ENCODE measurements around the gene SIX5.
"Not testable (repeated sequence)": the region's sequence is repeated elsewhere in the genome, so short reads cannot be mapped to it uniquely, and the experiment has no call there.

Gene SIX5

GRCh38 chr19:45805719-45806118 is 36.7 kb upstream of the SIX5 start:
- TF ChIP-seq MYC (IDR thresholded peaks at IDR 0.05; ENCODE audit: low read depth, low read length), result no peak
- no peak for TF ChIP-seq MAX (IDR thresholded peaks at IDR 0.05; ENCODE audit: low read depth, low read length)
- no peak for TF ChIP-seq POLR2A (IDR thresholded peaks at IDR 0.05; ENCODE audit: extremely low read depth, insufficient read length)
- TF ChIP-seq, protein P1, sequence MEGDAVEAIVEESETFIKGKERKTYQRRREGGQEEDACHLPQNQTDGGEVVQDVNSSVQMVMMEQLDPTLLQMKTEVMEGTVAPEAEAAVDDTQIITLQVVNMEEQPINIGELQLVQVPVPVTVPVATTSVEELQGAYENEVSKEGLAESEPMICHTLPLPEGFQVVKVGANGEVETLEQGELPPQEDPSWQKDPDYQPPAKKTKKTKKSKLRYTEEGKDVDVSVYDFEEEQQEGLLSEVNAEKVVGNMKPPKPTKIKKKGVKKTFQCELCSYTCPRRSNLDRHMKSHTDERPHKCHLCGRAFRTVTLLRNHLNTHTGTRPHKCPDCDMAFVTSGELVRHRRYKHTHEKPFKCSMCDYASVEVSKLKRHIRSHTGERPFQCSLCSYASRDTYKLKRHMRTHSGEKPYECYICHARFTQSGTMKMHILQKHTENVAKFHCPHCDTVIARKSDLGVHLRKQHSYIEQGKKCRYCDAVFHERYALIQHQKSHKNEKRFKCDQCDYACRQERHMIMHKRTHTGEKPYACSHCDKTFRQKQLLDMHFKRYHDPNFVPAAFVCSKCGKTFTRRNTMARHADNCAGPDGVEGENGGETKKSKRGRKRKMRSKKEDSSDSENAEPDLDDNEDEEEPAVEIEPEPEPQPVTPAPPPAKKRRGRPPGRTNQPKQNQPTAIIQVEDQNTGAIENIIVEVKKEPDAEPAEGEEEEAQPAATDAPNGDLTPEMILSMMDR (IDR thresholded peaks at IDR 0.05; ENCODE audit: low read depth, low read length), result no peak
- H3K4me3 ChIP-seq (ENCODE audit: low read depth, low read length), result no peak overlapping the region
- DNase-seq (ENCODE audit: low read depth), result no peak

GRCh38 chr19:45804959-45805230 is 35.8 kb upstream of the SIX5 start:
- H3K4me3 ChIP-seq (ENCODE audit: low read depth, low read length), result no peak overlapping the region
- TF ChIP-seq POLR2A (IDR thresholded peaks at IDR 0.05; ENCODE audit: extremely low read depth, insufficient read length) (no peak), MAX (IDR thresholded peaks at IDR 0.05; ENCODE audit: low read depth, low read length) (no peak), MYC (IDR thresholded peaks at IDR 0.05; ENCODE audit: low read depth, low read length) (no peak)
- TF ChIP-seq, protein P1 (IDR thresholded peaks at IDR 0.05; ENCODE audit: low read depth, low read length), result no peak
- no peak for DNase-seq (ENCODE audit: low read depth)

DNA sequence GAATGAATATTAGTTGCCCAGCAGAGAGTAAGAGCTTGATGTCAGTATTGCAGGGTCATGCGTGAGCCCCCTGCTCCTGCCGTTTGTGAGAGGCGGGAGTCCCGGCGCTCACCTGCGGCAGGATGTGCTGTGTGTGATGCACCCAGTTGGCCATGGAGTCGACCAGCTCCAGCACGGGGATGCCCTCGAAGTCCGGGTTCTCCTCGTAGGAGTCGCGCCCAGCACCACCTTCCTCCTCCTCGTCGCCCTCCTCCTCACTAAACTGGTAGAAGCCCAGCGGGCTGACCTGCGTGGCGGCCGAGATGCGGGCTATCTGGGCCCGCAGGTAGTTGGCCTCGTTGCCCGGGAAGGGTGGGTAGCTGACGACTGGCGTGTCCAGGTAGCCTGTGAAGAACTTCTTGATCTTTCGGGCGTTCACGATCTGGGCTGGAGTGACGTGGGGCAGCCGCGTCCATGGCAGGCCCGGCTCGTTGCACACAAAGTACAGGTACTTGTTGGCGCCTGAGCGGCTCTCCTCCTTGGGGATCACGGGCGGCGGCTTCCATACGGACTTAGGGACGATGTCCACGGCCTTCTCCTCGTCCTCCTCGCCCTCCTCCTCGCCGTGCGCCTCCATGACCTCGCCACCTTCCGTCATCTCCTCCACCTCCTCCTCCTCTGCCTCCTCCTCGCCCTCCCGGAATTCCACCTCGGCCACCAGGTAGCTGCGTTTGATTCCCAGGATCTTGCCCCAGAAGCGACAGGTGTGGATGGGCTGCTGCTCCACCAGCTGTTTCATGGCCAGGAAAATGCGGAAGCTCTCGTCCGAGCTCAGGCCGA is 35.3 kb upstream of the SIX5 start:
- TF ChIP-seq MAX (IDR thresholded peaks at IDR 0.05; ENCODE audit: low read depth, low read length) (no peak), MYC (IDR thresholded peaks at IDR 0.05; ENCODE audit: low read depth, low read length) (no peak), POLR2A (IDR thresholded peaks at IDR 0.05; ENCODE audit: extremely low read depth, insufficient read length) (no peak)
- TF ChIP-seq, protein P1 (IDR thresholded peaks at IDR 0.05; ENCODE audit: low read depth, low read length), result no peak
- H3K4me3 ChIP-seq (ENCODE audit: low read depth, low read length), result no peak overlapping the region
- no peak for DNase-seq (ENCODE audit: low read depth)

- no peak overlapping the region for H3K4me3 ChIP-seq (ENCODE audit: low read depth, low read length)
- TF ChIP-seq, protein P1 (IDR thresholded peaks at IDR 0.05; ENCODE audit: low read depth, low read length), result no peak
- TF ChIP-seq MAX (IDR thresholded peaks at IDR 0.05; ENCODE audit: low read depth, low read length), result no peak
- no peak for TF ChIP-seq POLR2A (IDR thresholded peaks at IDR 0.05; ENCODE audit: extremely low read depth, insufficient read length)
- TF ChIP-seq MYC (IDR thresholded peaks at IDR 0.05; ENCODE audit: low read depth, low read length), result no peak
Measured at GRCh38 chr19:45801603-45802175, 32.6 kb upstream of the SIX5 start.

DNA sequence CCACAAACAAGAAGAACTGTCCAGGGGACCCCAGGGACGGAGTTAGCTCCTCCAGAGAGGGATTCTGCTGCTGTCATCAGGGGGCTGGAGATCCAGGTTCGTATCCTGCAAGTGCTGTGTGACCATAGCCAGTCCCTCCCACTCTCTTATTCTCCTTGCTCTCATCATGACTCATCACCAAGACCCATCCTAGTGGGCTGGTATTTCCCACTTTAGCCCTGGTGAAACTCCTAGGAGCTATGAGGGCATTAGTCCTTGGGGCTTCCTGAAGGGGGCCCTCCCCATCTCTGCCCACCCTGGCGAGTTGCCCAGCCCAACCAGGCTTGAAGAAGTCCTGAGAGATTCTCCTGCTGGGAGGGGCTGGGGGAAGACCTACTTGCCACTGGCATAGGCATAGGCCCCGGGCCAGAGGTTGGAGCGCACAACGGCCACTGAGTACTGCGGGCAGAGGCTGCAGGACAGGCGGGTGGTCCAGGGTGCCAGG is 31.1 kb upstream of the SIX5 start:
- DNase-seq (ENCODE audit: low read depth), result peak; percentile 58
- H3K4me3 ChIP-seq (ENCODE audit: low read depth, low read length), result no peak overlapping the region
- TF ChIP-seq POLR2A (IDR thresholded peaks at IDR 0.05; ENCODE audit: extremely low read depth, insufficient read length) (no peak), MAX (IDR thresholded peaks at IDR 0.05; ENCODE audit: low read depth, low read length) (no peak), MYC (IDR thresholded peaks at IDR 0.05; ENCODE audit: low read depth, low read length) (no peak)
- TF ChIP-seq, protein P1 (IDR thresholded peaks at IDR 0.05; ENCODE audit: low read depth, low read length), result no peak

More at GRCh38 chr19:45801603-45802175, 32.6 kb upstream of the SIX5 start:
- no peak for DNase-seq (ENCODE audit: low read depth)

GRCh38 chr19:45799541-45799940 is 30.5 kb upstream of the SIX5 start:
- not testable (repeated sequence) for DNase-seq (ENCODE audit: low read depth); H3K4me3 ChIP-seq (ENCODE audit: low read depth, low read length)
